Measurements from ENCODE around the gene CAMTA1.

CAMTA1 gene

GRCh38 chr1:6935361-6935883, 150.2 kb downstream of the CAMTA1 start:
- H3K4me3 ChIP-seq (ENCODE audit: low read depth, low read length) = no peak overlapping the region
- no peak for DNase-seq (ENCODE audit: low read depth)
- TF ChIP-seq CTCF (IDR thresholded peaks at IDR 0.05; ENCODE audit: low read depth, low read length, missing control alignments) = no peak

GRCh38 chr1:6935911-6936690, 150.8 kb downstream of the CAMTA1 start:
- TF ChIP-seq CTCF (IDR thresholded peaks at IDR 0.05; ENCODE audit: low read depth, low read length, missing control alignments) = no peak
- no peak overlapping the region for H3K4me3 ChIP-seq (ENCODE audit: low read depth, low read length)
- DNase-seq (ENCODE audit: low read depth) = no peak

GRCh38 chr1:6937048-6937447, 151.8 kb downstream of the CAMTA1 start:
- no peak for TF ChIP-seq CTCF (IDR thresholded peaks at IDR 0.05; ENCODE audit: low read depth, low read length, missing control alignments)
- H3K4me3 ChIP-seq (ENCODE audit: low read depth, low read length) = no peak overlapping the region

GRCh38 chr1:6939363-6939762, 154.1 kb downstream of the CAMTA1 start:
- H3K4me3 ChIP-seq (ENCODE audit: low read depth, low read length) = no peak overlapping the region
- TF ChIP-seq CTCF (IDR thresholded peaks at IDR 0.05; ENCODE audit: low read depth, low read length, missing control alignments) = no peak
- no peak for DNase-seq (ENCODE audit: low read depth)

More at GRCh38 chr1:6937048-6937447, 151.8 kb downstream of the CAMTA1 start:
- DNase-seq (ENCODE audit: low read depth) = no peak

- DNase-seq (ENCODE audit: low read depth) = no peak
- H3K4me3 ChIP-seq (ENCODE audit: low read depth, low read length) = no peak overlapping the region
- TF ChIP-seq CTCF (IDR thresholded peaks at IDR 0.05; ENCODE audit: low read depth, low read length, missing control alignments) = no peak
Measured at GRCh38 chr1:6941786-6942185, 156.5 kb downstream of the CAMTA1 start.

- H3K4me3 ChIP-seq (ENCODE audit: low read depth, low read length) = no peak overlapping the region
- no peak for TF ChIP-seq CTCF (IDR thresholded peaks at IDR 0.05; ENCODE audit: low read depth, low read length, missing control alignments)
- DNase-seq (ENCODE audit: low read depth) = no peak
Measured at GRCh38 chr1:6942990-6943389, 157.7 kb downstream of the CAMTA1 start.

- no peak for TF ChIP-seq CTCF (IDR thresholded peaks at IDR 0.05; ENCODE audit: low read depth, low read length, missing control alignments)
- no peak for DNase-seq (ENCODE audit: low read depth)
- no peak overlapping the region for H3K4me3 ChIP-seq (ENCODE audit: low read depth, low read length)
Measured at GRCh38 chr1:6944434-6944833, 159.2 kb downstream of the CAMTA1 start.

All from GM12864 (cell line).